WTC11 (cell line): Measurements from ENCODE around the gene SLC6A18.

Source experiments
- CBFB ChIP-seq: sonication (generic); formaldehyde crosslinking; IDR thresholded peaks from 2 replicates; pipeline ENCODE4 v1.8.1; 2022; ENCODE audit warnings: mild to moderate bottlenecking, low read depth, missing genetic modification reagents
- CTCF ChIP-seq: fragments of 200-600 bp; IDR thresholded peaks from 2 replicates; pipeline ENCODE4 v1.8.0; 2022; ENCODE audit warnings: antibody characterized with exemption
- FOXK1 ChIP-seq: sonication (generic); formaldehyde crosslinking; IDR thresholded peaks from 2 replicates; pipeline ENCODE4 v1.8.0; 2022; ENCODE audit warnings: mild to moderate bottlenecking, moderate library complexity, missing genetic modification reagents
- GABPB1 ChIP-seq: sonication (generic); formaldehyde crosslinking; IDR thresholded peaks from 2 replicates; pipeline ENCODE4 v1.8.1; 2023; ENCODE audit warnings: mild to moderate bottlenecking, missing genetic modification reagents
- SP1 ChIP-seq: sonication (generic); formaldehyde crosslinking; conservative IDR thresholded peaks from 2 replicates; pipeline ENCODE4 v1.8.1; 2022; ENCODE audit warnings: missing genetic modification reagents
- USF2 ChIP-seq: sonication (generic); formaldehyde crosslinking; IDR thresholded peaks from 2 replicates; pipeline ENCODE4 v1.8.1; 2023; ENCODE audit warnings: mild to moderate bottlenecking, missing genetic modification reagents, moderate library complexity
- ZNF263 ChIP-seq: sonication (generic); formaldehyde crosslinking; IDR thresholded peaks from 2 replicates; pipeline ENCODE4 v1.8.1; 2022; ENCODE audit warnings: low read depth, mild to moderate bottlenecking, moderate library complexity, missing genetic modification reagents
- TF ChIP-seq, protein P1 (sequence below): sonication (generic); formaldehyde crosslinking; IDR thresholded peaks from 2 replicates; pipeline ENCODE4 v1.8.0; 2022; ENCODE audit warnings: mild to moderate bottlenecking, missing genetic modification reagents
- TF ChIP-seq, protein P2 (sequence below): sonication (generic); formaldehyde crosslinking; IDR thresholded peaks from 2 replicates; pipeline ENCODE4 v1.8.1; 2022; ENCODE audit warnings: low read depth, missing genetic modification reagents, borderline replicate concordance
- TF ChIP-seq, protein P3 (sequence below): sonication (generic); formaldehyde crosslinking; IDR thresholded peaks from 2 replicates; pipeline ENCODE4 v1.8.0; 2022; ENCODE audit warnings: mild to moderate bottlenecking, missing genetic modification reagents

GRCh38 chr5:1203311-1203967 is 21.7 kb upstream of the SLC6A18 start:
- TF ChIP-seq CTCF: no peak
- TF ChIP-seq USF2 (CRISPR knock-in tag): no peak
- no peak for TF ChIP-seq SP1 (CRISPR knock-in tag)
- TF ChIP-seq, protein P1, sequence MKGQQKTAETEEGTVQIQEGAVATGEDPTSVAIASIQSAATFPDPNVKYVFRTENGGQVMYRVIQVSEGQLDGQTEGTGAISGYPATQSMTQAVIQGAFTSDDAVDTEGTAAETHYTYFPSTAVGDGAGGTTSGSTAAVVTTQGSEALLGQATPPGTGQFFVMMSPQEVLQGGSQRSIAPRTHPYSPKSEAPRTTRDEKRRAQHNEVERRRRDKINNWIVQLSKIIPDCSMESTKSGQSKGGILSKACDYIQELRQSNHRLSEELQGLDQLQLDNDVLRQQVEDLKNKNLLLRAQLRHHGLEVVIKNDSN (CRISPR knock-in tag): no peak
- TF ChIP-seq FOXK1 (CRISPR knock-in tag): no peak
- TF ChIP-seq, protein P2, sequence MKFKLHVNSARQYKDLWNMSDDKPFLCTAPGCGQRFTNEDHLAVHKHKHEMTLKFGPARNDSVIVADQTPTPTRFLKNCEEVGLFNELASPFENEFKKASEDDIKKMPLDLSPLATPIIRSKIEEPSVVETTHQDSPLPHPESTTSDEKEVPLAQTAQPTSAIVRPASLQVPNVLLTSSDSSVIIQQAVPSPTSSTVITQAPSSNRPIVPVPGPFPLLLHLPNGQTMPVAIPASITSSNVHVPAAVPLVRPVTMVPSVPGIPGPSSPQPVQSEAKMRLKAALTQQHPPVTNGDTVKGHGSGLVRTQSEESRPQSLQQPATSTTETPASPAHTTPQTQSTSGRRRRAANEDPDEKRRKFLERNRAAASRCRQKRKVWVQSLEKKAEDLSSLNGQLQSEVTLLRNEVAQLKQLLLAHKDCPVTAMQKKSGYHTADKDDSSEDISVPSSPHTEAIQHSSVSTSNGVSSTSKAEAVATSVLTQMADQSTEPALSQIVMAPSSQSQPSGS (CRISPR knock-in tag): no peak
- TF ChIP-seq CBFB (CRISPR knock-in tag): no peak
- no peak for TF ChIP-seq GABPB1
- TF ChIP-seq, protein P3, sequence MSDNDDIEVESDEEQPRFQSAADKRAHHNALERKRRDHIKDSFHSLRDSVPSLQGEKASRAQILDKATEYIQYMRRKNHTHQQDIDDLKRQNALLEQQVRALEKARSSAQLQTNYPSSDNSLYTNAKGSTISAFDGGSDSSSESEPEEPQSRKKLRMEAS (CRISPR knock-in tag): no peak
- TF ChIP-seq ZNF263 (CRISPR knock-in tag): no peak
